Prostate gland (tissue), 2 donors: ENCODE results near the gene FAM53B.

Experiments used
- CTCF ChIP-seq, 4 experiments: fragments of 200-600 bp in 2 of 4; fragments of 450-650 bp in 2 of 4; sonication (generic) in 2 of 4; IDR thresholded peaks; 1 replicate in 3 of 4; 2 replicates in 1 of 4; pipeline ENCODE4 v1.5.1; 2016 to 2019; ENCODE audit warnings: antibody characterized with exemption in 4 of 4, mild to moderate bottlenecking in 2 of 4, moderate library complexity in 2 of 4
- POLR2A ChIP-seq: fragments of 450-650 bp; IDR thresholded peaks from one replicate; pipeline ENCODE4 v1.6.1; 2016; ENCODE audit warnings: antibody characterized with exemption, mild to moderate bottlenecking

DNA sequence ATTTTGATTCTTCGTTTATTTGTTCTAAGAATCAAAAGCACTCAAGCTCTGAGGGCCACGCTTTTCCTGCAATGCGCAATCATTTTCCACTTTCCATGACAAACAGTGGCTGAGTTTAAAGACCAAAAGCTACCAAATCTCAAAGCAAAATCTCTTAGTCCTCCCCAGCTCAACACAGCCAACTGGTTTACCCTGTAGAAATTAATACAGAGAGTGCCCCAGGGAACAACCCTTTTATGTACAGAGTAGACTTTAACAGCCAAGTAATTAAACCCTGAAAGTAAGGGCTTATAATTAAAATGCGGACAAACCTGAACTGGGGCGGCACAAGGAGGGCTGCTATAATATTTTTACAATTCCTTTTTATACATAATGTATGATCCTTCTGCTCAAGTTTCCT lies 53.2 kb downstream of the FAM53B start:
- no peak for TF ChIP-seq CTCF (IDR thresholded peaks at IDR 0.05)
- TF ChIP-seq POLR2A, result no peak
